Measurements from ENCODE around the gene CALR. TPM values are rescaled to one million over a fixed set of nuclear protein-coding genes. Genes with fewer than 3 reads are reported as not detected.

Gene CALR
- total RNA-seq, 2 experiments from 2014 or later: 535 to 563 TPM

GRCh38 chr19:12965017-12965811, 26.8 kb downstream of the CALR start:
- Mint-ChIP-seq H3K4me3 (peak overlapping the region; percentile 90), H3K27ac (peak overlapping the region; percentile 92), H3K9me3 (no peaks in the 10 kb centered on the region), H3K36me3 (ENCODE audit: low read depth) (no peaks in the 10 kb centered on the region), H3K4me1 (ENCODE audit: low read depth) (peaks cover 11% of the 10 kb centered on the region), H3K27me3 (no peaks in the 10 kb centered on the region)
- ATAC-seq: peak; percentile 96
- intact Hi-C loops (cut with micrococcal nuclease): no loop called here
- DNase-seq: peak; percentile 87
- ChIA-PET POLR2A (interaction anchor here (0.8 to 2.4 kb wide), 13 partner anchors 8 to 183 kb away, joined by 3 to 13 read pairs (median 4); partner anchors contain the start of genes GADD45GIP1 and LYL1), CTCF (interaction anchor here (0.6 to 4.8 kb wide), 86 partner anchors 11 to 358 kb away, joined by 3 to 95 read pairs (median 4); partner anchors contain the start of genes CALR, DNASE2, FARSA and GADD45GIP1)
- TF ChIP-seq CTCF (IDR thresholded peaks at IDR 0.05): peak; percentile 96

GRCh38 chr19:12965812-12966135, 27.4 kb downstream of the CALR start:
- no peaks in the 10 kb centered on the region for H3K36me3 Mint-ChIP-seq (ENCODE audit: low read depth)

GRCh38 chr19:12967907-12968306, 29.5 kb downstream of the CALR start:
- Mint-ChIP-seq H3K4me1 (ENCODE audit: low read depth) (peaks cover 12% of the 10 kb centered on the region), H3K27ac (no peak overlapping the region), H3K9me3 (no peaks in the 10 kb centered on the region), H3K36me3 (ENCODE audit: low read depth) (no peaks in the 10 kb centered on the region), H3K4me3 (no peak overlapping the region), H3K27me3 (no peaks in the 10 kb centered on the region)
- no peak for TF ChIP-seq CTCF (IDR thresholded peaks at IDR 0.05)
- DNase-seq: no peak
- CTCF ChIA-PET: interaction anchor here (0.6 to 4.6 kb wide), 5 partner anchors 9 to 127 kb away, joined by 3 to 82 read pairs (median 20); no protein-coding TSS in a partner anchor
- no peak for ATAC-seq
- intact Hi-C loops (cut with micrococcal nuclease): no loop called here
- POLR2A ChIA-PET: no interaction called here

More at GRCh38 chr19:12965812-12966135, 27.4 kb downstream of the CALR start:
- DNase-seq: no peak
- Mint-ChIP-seq H3K27ac (no peak overlapping the region), H3K9me3 (no peaks in the 10 kb centered on the region), H3K4me1 (ENCODE audit: low read depth) (peaks cover 12% of the 10 kb centered on the region), H3K27me3 (no peaks in the 10 kb centered on the region), H3K4me3 (peak overlapping the region; percentile 90)
- ChIA-PET POLR2A (interaction anchor here (0.8 to 2.4 kb wide), 13 partner anchors 9 to 184 kb away, joined by 3 to 13 read pairs (median 4); partner anchors contain the start of genes GADD45GIP1 and LYL1), CTCF (interaction anchor here (0.6 to 4.8 kb wide), 82 partner anchors 11 to 358 kb away, joined by 3 to 95 read pairs (median 5); partner anchors contain the start of genes CALR, DNASE2, FARSA and GADD45GIP1)
- ATAC-seq: no peak
- intact Hi-C loops (cut with micrococcal nuclease): no loop called here
- no peak for TF ChIP-seq CTCF (IDR thresholded peaks at IDR 0.05)

- Mint-ChIP-seq H3K27ac (no peak within 1 kb of the TSS), H3K9me3 (no peaks in the 10 kb centered on the region), H3K4me1 (ENCODE audit: low read depth) (peaks cover 12% of the 10 kb centered on the region), H3K36me3 (ENCODE audit: low read depth) (no peaks in the 10 kb centered on the region), H3K4me3 (no peak within 1 kb of the TSS), H3K27me3 (no peaks in the 10 kb centered on the region)
- ATAC-seq: no peak
- intact Hi-C loops (cut with micrococcal nuclease): no loop called here
- CTCF ChIA-PET: interaction anchor here (0.6 to 1.2 kb wide), 2 partner anchors 8 to 61 kb away, joined by 3 read pairs; no protein-coding TSS in a partner anchor
- POLR2A ChIA-PET: interaction anchor here (0.6 kb wide), 1 partner anchor 52 kb away, joined by 4 read pairs; no protein-coding TSS in a partner anchor
- TF ChIP-seq CTCF (IDR thresholded peaks at IDR 0.05): no peak
- DNase-seq: no peak
Observed at GRCh38 chr19:12969292-12969988, 31.0 kb downstream of the CALR start, which contains the start of gene DAND5. TSS of gene DAND5 (plus strand) at chr19:12969576. CDS start at chr19:12969661, 85 bp downstream.

All from activated CD8-positive, alpha-beta T cell treated with anti-CD3 and anti-CD28 coated beads for 36 hours (primary cell).